ENCODE data around the gene USP4. TPM values are rescaled to one million over a fixed set of nuclear protein-coding genes. Genes with fewer than 3 reads are reported as not detected.

Gene USP4
- total and polyA plus RNA-seq, 2 of the 13 experiments (the other 11 are each of a cell fraction or from before 2014, with no cell fraction given), result 9.2 to 20.8 TPM

GRCh38 chr3:49339941-49340800, at the start of gene USP4 (continued):
- TF ChIP-seq KDM5A (IDR thresholded peaks at IDR 0.05; ENCODE audit: borderline replicate concordance, low read length) (peak; percentile 49; the same call in 1 of the 2 replicates), NR1H2 (CRISPR knock-in tag; IDR thresholded peaks at IDR 0.05; ENCODE audit: borderline replicate concordance, low read depth) (no peak), YEATS4 (CRISPR knock-in tag; IDR thresholded peaks at IDR 0.05; ENCODE audit: borderline replicate concordance) (peak; percentile 98), ZNF318 (CRISPR knock-in tag; IDR thresholded peaks at IDR 0.05) (peak; percentile 97), ZNF530 (CRISPR knock-in tag; IDR thresholded peaks at IDR 0.05; ENCODE audit: low read depth) (no peak; the same call in 1 of the 2 replicates), ZNF572 (CRISPR knock-in tag; IDR thresholded peaks at IDR 0.05) (no peak), CCDC6 (CRISPR knock-in tag; IDR thresholded peaks at IDR 0.05) (peak; percentile 92), ZNF841 (CRISPR knock-in tag; IDR thresholded peaks at IDR 0.05; ENCODE audit: borderline replicate concordance) (peak; percentile 93; the same call in 1 of the 2 replicates), MED1 (CRISPR knock-in tag; IDR thresholded peaks at IDR 0.05) (peak; percentile 83), ZBTB44 (CRISPR knock-in tag; IDR thresholded peaks at IDR 0.05) (peak; percentile 83; the same call in 1 of the 2 replicates), BHLHE40 (IDR thresholded peaks at IDR 0.05; ENCODE audit: low read length) (peak; percentile 85), GABPA (IDR thresholded peaks at IDR 0.05; ENCODE audit: low read depth, low read length) (peak; percentile 76), GABPA (CRISPR knock-in tag; IDR thresholded peaks at IDR 0.05; ENCODE audit: low read depth) (peak; percentile 86), GLMP (CRISPR knock-in tag; IDR thresholded peaks at IDR 0.05; ENCODE audit: borderline replicate concordance) (no peak), KLF11 (CRISPR knock-in tag; IDR thresholded peaks at IDR 0.05) (peak; percentile 87), GFI1 (CRISPR knock-in tag; IDR thresholded peaks at IDR 0.05; ENCODE audit: borderline replicate concordance) (peak; percentile 84; the same call in 1 of the 2 replicates), MZF1 (CRISPR knock-in tag; IDR thresholded peaks at IDR 0.05; ENCODE audit: borderline replicate concordance) (no peak), HNRNPK (IDR thresholded peaks at IDR 0.05; ENCODE audit: low read depth, low read length, poor library complexity, severe bottlenecking) (peak; percentile 40), ZSCAN22 (CRISPR knock-in tag; IDR thresholded peaks at IDR 0.05) (peak; percentile 86)

Measured in HepG2 (cell line).